Measurements from ENCODE around the gene MYO1C.
"Not testable (repeated sequence)": the region's sequence is repeated elsewhere in the genome, so short reads cannot be mapped to it uniquely, and the experiment has no call there.

Gene MYO1C

GRCh38 chr17:1511290-1511689 is 18.8 kb upstream of the MYO1C start:
- no peak overlapping the region for H2BK5ac ChIP-seq (ENCODE audit: low read depth, low read length, poor library complexity)
- peaks cover 4% of the 10 kb centered on the region in 2 experiments for H3K4me1 ChIP-seq (ENCODE audit: control insufficient read depth in 1 of 2, insufficient read depth in 2 of 2, low read length in 2 of 2)
- no peaks in the 10 kb centered on the region for H3K27me3 ChIP-seq (ENCODE audit: insufficient read depth, low read length)
- no peak overlapping the region for H2AK5ac ChIP-seq (ENCODE audit: low read length)
- H3K79me2 ChIP-seq (ENCODE audit: control insufficient read depth, insufficient read depth, low read length, poor library complexity) = peaks cover 3% of the 10 kb centered on the region
- no peak overlapping the region for H4K91ac ChIP-seq (ENCODE audit: low read depth, low read length)
- no peak overlapping the region for H3K9ac ChIP-seq (ENCODE audit: low read length)
- H2BK12ac ChIP-seq (ENCODE audit: low read length) = no peak overlapping the region
- no peak overlapping the region for H3K4me2 ChIP-seq (ENCODE audit: low read length)
- peaks cover 19 to 30% of the 10 kb centered on the region in 2 experiments for H3K36me3 ChIP-seq (ENCODE audit: control insufficient read depth in 1 of 2, insufficient read depth in 2 of 2, low read length in 2 of 2)
- no peak overlapping the region for H2AFZ ChIP-seq (ENCODE audit: insufficient read depth, low read length, poor library complexity)
- H4K8ac ChIP-seq (ENCODE audit: low read depth, low read length) = no peak overlapping the region
- H3K14ac ChIP-seq (ENCODE audit: low read length) = no peak overlapping the region
- no peak overlapping the region for H3K4me3 ChIP-seq (ENCODE audit: low read depth, low read length)
- peaks cover 3% of the 10 kb centered on the region for H3K79me1 ChIP-seq (ENCODE audit: low read length)
- WGBS (ENCODE audit: extremely low coverage, insufficient coverage, insufficient read length) = no CpG with 5 or more reads among the region's 11 CpGs
- no peak overlapping the region for H2BK120ac ChIP-seq (ENCODE audit: insufficient read depth, low read length, poor library complexity)
- H3K4ac ChIP-seq (ENCODE audit: low read depth, low read length) = no peak overlapping the region
- H3K27ac ChIP-seq (ENCODE audit: low read depth, low read length) = no peak overlapping the region
- no peak overlapping the region for H4K12ac ChIP-seq (ENCODE audit: low read depth, low read length)
- peaks cover 2% of the 10 kb centered on the region for H3K9me3 ChIP-seq (ENCODE audit: insufficient read depth, low read depth, low read length)
- DNase-seq = no peak
- no peak overlapping the region for H3K18ac ChIP-seq (ENCODE audit: low read length)
- H3K23ac ChIP-seq (ENCODE audit: low read length) = no peak overlapping the region

- H3K9me3 ChIP-seq (ENCODE audit: insufficient read depth, low read depth, low read length) = peaks cover 2% of the 10 kb centered on the region
- no peak overlapping the region for H3K23ac ChIP-seq (ENCODE audit: low read length)
- no peak overlapping the region for H3K18ac ChIP-seq (ENCODE audit: low read length)
- H3K4ac ChIP-seq (ENCODE audit: low read depth, low read length) = no peak overlapping the region
- no peaks in the 10 kb centered on the region for H3K79me2 ChIP-seq (ENCODE audit: control insufficient read depth, insufficient read depth, low read length, poor library complexity)
- no peak overlapping the region for H4K8ac ChIP-seq (ENCODE audit: low read depth, low read length)
- H2AFZ ChIP-seq (ENCODE audit: insufficient read depth, low read length, poor library complexity) = no peak overlapping the region
- H2BK12ac ChIP-seq (ENCODE audit: low read length) = no peak overlapping the region
- no peaks in the 10 kb centered on the region for H3K79me1 ChIP-seq (ENCODE audit: low read length)
- H4K91ac ChIP-seq (ENCODE audit: low read depth, low read length) = no peak overlapping the region
- no peak overlapping the region for H3K14ac ChIP-seq (ENCODE audit: low read length)
- H3K27me3 ChIP-seq (ENCODE audit: insufficient read depth, low read length) = no peaks in the 10 kb centered on the region
- H2AK5ac ChIP-seq (ENCODE audit: low read length) = no peak overlapping the region
- peaks cover 23 to 30% of the 10 kb centered on the region in 2 experiments for H3K36me3 ChIP-seq (ENCODE audit: control insufficient read depth in 1 of 2, insufficient read depth in 2 of 2, low read length in 2 of 2)
- H4K12ac ChIP-seq (ENCODE audit: low read depth, low read length) = no peak overlapping the region
- no CpG with 5 or more reads among the region's 7 CpGs for WGBS (ENCODE audit: extremely low coverage, insufficient coverage, insufficient read length)
- H3K4me2 ChIP-seq (ENCODE audit: low read length) = no peak overlapping the region
- no peak overlapping the region for H3K27ac ChIP-seq (ENCODE audit: low read depth, low read length)
- H3K4me3 ChIP-seq (ENCODE audit: low read depth, low read length) = peak overlapping the region; percentile 30
- H2BK5ac ChIP-seq (ENCODE audit: low read depth, low read length, poor library complexity) = no peak overlapping the region
- no peak overlapping the region for H3K9ac ChIP-seq (ENCODE audit: low read length)
- H2BK120ac ChIP-seq (ENCODE audit: insufficient read depth, low read length, poor library complexity) = no peak overlapping the region
- peaks cover 0 to 2% of the 10 kb centered on the region in 2 experiments for H3K4me1 ChIP-seq (ENCODE audit: control insufficient read depth in 1 of 2, insufficient read depth in 2 of 2, low read length in 2 of 2)
- DNase-seq = no peak
Measured at GRCh38 chr17:1509290-1509881, 16.9 kb upstream of the MYO1C start.

GRCh38 chr17:1508709-1509108 is 16.2 kb upstream of the MYO1C start:
- not testable (repeated sequence) for H2AFZ ChIP-seq (ENCODE audit: insufficient read depth, low read length, poor library complexity); H3K27me3 ChIP-seq (ENCODE audit: insufficient read depth, low read length); H3K79me2 ChIP-seq (ENCODE audit: control insufficient read depth, insufficient read depth, low read length, poor library complexity); H3K4me1 ChIP-seq (ENCODE audit: control insufficient read depth in 1 of 2, insufficient read depth in 2 of 2, low read length in 2 of 2); H4K91ac ChIP-seq (ENCODE audit: low read depth, low read length); H4K8ac ChIP-seq (ENCODE audit: low read depth, low read length); H3K14ac ChIP-seq (ENCODE audit: low read length); H3K4me3 ChIP-seq (ENCODE audit: low read depth, low read length); DNase-seq; H2BK120ac ChIP-seq (ENCODE audit: insufficient read depth, low read length, poor library complexity); H3K9me3 ChIP-seq (ENCODE audit: insufficient read depth, low read depth, low read length); H3K9ac ChIP-seq (ENCODE audit: low read length); H3K4ac ChIP-seq (ENCODE audit: low read depth, low read length); H3K27ac ChIP-seq (ENCODE audit: low read depth, low read length); H3K23ac ChIP-seq (ENCODE audit: low read length); H2BK5ac ChIP-seq (ENCODE audit: low read depth, low read length, poor library complexity); H3K18ac ChIP-seq (ENCODE audit: low read length); H2BK12ac ChIP-seq (ENCODE audit: low read length); H2AK5ac ChIP-seq (ENCODE audit: low read length); H3K79me1 ChIP-seq (ENCODE audit: low read length); H3K4me2 ChIP-seq (ENCODE audit: low read length); H4K12ac ChIP-seq (ENCODE audit: low read depth, low read length)
- no CpG with 5 or more reads among the region's 25 CpGs for WGBS (ENCODE audit: extremely low coverage, insufficient coverage, insufficient read length)
- H3K36me3 ChIP-seq (ENCODE audit: control insufficient read depth in 1 of 2, insufficient read depth in 2 of 2, low read length in 2 of 2) = peaks cover 22 to 34% of the 10 kb centered on the region in 2 experiments

GRCh38 chr17:1506649-1507267 is 14.3 kb upstream of the MYO1C start:
- Histone ChIP-seq H4K8ac (ENCODE audit: low read depth, low read length) (no peak overlapping the region), H3K9me3 (ENCODE audit: insufficient read depth, low read depth, low read length) (no peaks in the 10 kb centered on the region), H2AK5ac (ENCODE audit: low read length) (no peak overlapping the region), H3K23ac (ENCODE audit: low read length) (no peak overlapping the region), H4K12ac (ENCODE audit: low read depth, low read length) (no peak overlapping the region), H2BK120ac (ENCODE audit: insufficient read depth, low read length, poor library complexity) (no peak overlapping the region), H3K27me3 (ENCODE audit: insufficient read depth, low read length) (no peaks in the 10 kb centered on the region), H4K91ac (ENCODE audit: low read depth, low read length) (no peak overlapping the region), H2BK5ac (ENCODE audit: low read depth, low read length, poor library complexity) (no peak overlapping the region), H2AFZ (ENCODE audit: insufficient read depth, low read length, poor library complexity) (no peak overlapping the region), H3K36me3 (ENCODE audit: control insufficient read depth in 1 of 2, insufficient read depth in 2 of 2, low read length in 2 of 2) (peaks cover 14 to 20% of the 10 kb centered on the region in 2 experiments), H3K4me1 (ENCODE audit: control insufficient read depth in 1 of 2, insufficient read depth in 2 of 2, low read length in 2 of 2) (peaks cover 0 to 2% of the 10 kb centered on the region in 2 experiments), H3K4ac (ENCODE audit: low read depth, low read length) (no peak overlapping the region), H3K14ac (ENCODE audit: low read length) (no peak overlapping the region), H3K79me1 (ENCODE audit: low read length) (no peaks in the 10 kb centered on the region), H3K4me2 (ENCODE audit: low read length) (no peak overlapping the region), H3K18ac (ENCODE audit: low read length) (no peak overlapping the region), H2BK12ac (ENCODE audit: low read length) (no peak overlapping the region), H3K9ac (ENCODE audit: low read length) (no peak overlapping the region), H3K79me2 (ENCODE audit: control insufficient read depth, insufficient read depth, low read length, poor library complexity) (no peaks in the 10 kb centered on the region), H3K4me3 (ENCODE audit: low read depth, low read length) (no peak overlapping the region), H3K27ac (ENCODE audit: low read depth, low read length) (no peak overlapping the region)
- WGBS (ENCODE audit: extremely low coverage, insufficient coverage, insufficient read length) = no CpG with 5 or more reads among the region's 13 CpGs
- no peak for DNase-seq
